Measurements from ENCODE around the gene SLC24A4.

Gene SLC24A4

GRCh38 chr14:92351750-92352149 lies 28.8 kb downstream of the SLC24A4 start:
- no peak for TF ChIP-seq CTCF (IDR thresholded peaks at IDR 0.05; ENCODE audit: borderline replicate concordance, insufficient read depth, low read depth, low read length)
- no peak overlapping the region for H3K4me3 ChIP-seq (ENCODE audit: low read depth, low read length)

- H3K4me3 ChIP-seq (ENCODE audit: low read depth, low read length): no peak overlapping the region
- peak; percentile 58 for TF ChIP-seq CTCF (IDR thresholded peaks at IDR 0.05; ENCODE audit: borderline replicate concordance, insufficient read depth, low read depth, low read length)
Observed at GRCh38 chr14:92352158-92352985, 29.4 kb downstream of the SLC24A4 start.

DNA sequence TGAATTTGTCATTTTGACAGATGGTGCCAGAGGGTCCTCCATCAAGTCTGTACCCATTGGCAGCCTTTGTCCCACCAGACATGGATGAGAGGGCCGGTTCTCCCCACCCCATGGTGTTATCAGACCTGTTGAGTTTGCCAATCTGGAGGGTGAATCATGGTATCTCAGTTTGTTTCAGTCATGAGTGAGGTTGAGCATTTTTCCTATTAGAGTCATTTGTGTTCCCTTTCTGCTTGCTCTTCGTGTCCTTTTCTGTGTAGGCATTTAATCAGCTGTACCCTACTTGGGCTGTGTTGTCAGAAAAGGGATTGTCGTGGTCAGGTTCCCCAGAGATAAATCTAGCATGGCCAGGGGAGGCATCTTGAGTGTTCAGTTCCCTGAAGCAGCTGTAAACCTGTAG lies 30.5 kb downstream of the SLC24A4 start:
- TF ChIP-seq CTCF (IDR thresholded peaks at IDR 0.05; ENCODE audit: borderline replicate concordance, insufficient read depth, low read depth, low read length): no peak
- H3K4me3 ChIP-seq (ENCODE audit: low read depth, low read length): no peak overlapping the region

DNA sequence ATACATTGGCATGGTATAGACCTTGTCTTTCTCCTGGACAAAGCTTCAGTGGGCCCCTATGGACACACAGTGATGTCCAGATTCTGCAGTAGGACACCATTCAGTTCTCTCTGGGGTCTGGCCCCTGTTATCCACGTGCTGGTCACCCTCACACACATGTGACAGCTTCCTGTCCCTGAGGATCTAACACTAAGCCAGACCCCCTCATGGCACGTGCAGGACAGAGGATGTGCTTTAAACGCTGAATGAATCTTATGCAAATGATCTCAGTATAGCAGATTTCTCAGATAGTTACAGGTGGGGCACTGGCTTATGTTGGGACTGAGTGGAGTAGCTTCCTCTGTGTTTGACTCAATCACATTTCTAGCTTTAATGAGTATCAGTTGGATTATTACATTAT lies 33.7 kb downstream of the SLC24A4 start:
- no peak overlapping the region for H3K4me3 ChIP-seq (ENCODE audit: low read depth, low read length)
- no peak for TF ChIP-seq CTCF (IDR thresholded peaks at IDR 0.05; ENCODE audit: borderline replicate concordance, insufficient read depth, low read depth, low read length)

DNA sequence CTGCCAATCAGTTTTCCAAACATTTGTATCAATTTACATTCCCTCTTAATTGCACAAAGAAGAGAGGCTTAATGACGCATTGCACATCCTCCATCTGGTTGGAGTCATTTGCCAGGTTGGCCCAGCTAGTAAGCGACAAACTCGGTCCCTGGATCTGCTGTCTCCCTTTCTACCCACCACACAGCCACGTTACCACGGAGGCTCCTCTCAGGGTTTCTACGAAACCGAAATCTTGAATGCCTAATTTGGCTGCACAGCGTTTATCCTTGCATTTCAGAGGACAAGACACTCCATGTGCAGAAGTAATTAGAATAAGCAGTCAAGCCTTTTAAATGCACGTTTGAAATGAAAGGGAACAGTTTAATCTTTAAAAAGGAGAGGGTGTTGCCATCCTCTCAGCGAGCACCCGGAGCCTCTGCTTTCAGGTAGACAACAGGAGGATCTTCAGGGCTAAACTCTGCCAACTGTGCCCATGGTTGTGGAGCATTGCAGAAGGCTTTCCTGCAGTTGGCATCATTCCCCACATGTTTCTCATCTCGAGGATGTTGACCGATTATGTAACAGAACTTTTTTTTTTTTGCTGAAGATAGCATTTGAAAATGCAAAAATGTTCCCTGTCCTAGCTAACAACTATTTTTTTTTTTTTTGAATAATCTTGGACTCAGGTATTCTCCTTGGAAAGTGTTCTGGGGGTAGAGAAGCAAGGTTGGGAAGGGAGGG lies 37.8 kb downstream of the SLC24A4 start:
- no peak overlapping the region for H3K4me3 ChIP-seq (ENCODE audit: low read depth, low read length)
- no peak for TF ChIP-seq CTCF (IDR thresholded peaks at IDR 0.05; ENCODE audit: borderline replicate concordance, insufficient read depth, low read depth, low read length)

DNA sequence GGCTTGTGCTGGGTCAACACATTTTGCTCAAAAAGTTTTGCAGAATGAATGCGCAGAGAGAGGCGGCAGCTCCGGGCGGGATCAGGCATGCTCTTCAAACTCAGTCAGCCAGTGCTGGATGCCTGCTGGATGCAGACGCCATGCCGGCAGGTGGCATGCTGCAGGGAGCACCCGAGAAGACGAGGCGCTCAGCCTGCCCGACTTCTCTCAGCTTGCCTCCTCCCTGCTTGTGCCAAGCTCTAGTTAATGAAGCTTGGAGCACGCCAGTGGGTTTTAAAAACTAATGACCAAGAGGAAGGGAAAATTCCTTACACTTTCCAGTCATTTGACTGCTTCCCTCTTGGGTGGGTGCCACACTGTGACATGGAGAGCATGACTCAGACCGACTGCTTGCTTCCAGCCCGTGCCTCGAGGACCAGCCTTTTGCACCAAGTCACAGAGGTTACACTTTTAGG lies 39.8 kb downstream of the SLC24A4 start:
- H3K4me3 ChIP-seq (ENCODE audit: low read depth, low read length): no peak overlapping the region
- no peak for TF ChIP-seq CTCF (IDR thresholded peaks at IDR 0.05; ENCODE audit: borderline replicate concordance, insufficient read depth, low read depth, low read length)
